Nucleus accumbens (tissue), 56 donors: ENCODE measurements around the gene GNAL.

Source experiments
- DNase-seq, 56 donors: peaks; one replicate each; lab custom pipeline; 2025; lab: John Stamatoyannopoulos, UW

GNAL gene

GRCh38 chr18:11800566-11801334 lies 111.7 kb downstream of the GNAL start:
- DNase-seq, result no peak

- DNase-seq, result no peak
These were observed 112.5 kb downstream of the GNAL start for GRCh38 chr18:11801573-11801972.

- DNase-seq, result no peak
These were observed 113.1 kb downstream of the GNAL start for GRCh38 chr18:11802158-11802557.

- DNase-seq, result peak in 7 of 56 donors; percentile 10 to 45 (median 21)
These were observed 113.5 kb downstream of the GNAL start for GRCh38 chr18:11802586-11802985.

- no peak for DNase-seq
These were observed 118.2 kb downstream of the GNAL start for GRCh38 chr18:11807233-11807632.

- DNase-seq, result no peak
These were observed 119.2 kb downstream of the GNAL start for GRCh38 chr18:11808001-11808855.

GRCh38 chr18:11809895-11810294 lies 120.8 kb downstream of the GNAL start:
- no peak for DNase-seq

GRCh38 chr18:11810379-11810778 lies 121.3 kb downstream of the GNAL start:
- DNase-seq, result no peak

GRCh38 chr18:11811009-11811408 lies 121.9 kb downstream of the GNAL start:
- DNase-seq, result no peak

GRCh38 chr18:11817229-11817628 lies 128.2 kb downstream of the GNAL start:
- DNase-seq, result no peak

- DNase-seq, result peak in 2 of 56 donors; percentile 17 to 23
These were observed 129.6 kb downstream of the GNAL start for GRCh38 chr18:11818486-11819203.

GRCh38 chr18:11819938-11820337 lies 130.9 kb downstream of the GNAL start:
- no peak for DNase-seq

- no peak for DNase-seq
These were observed 131.6 kb downstream of the GNAL start for GRCh38 chr18:11820697-11821096.

GRCh38 chr18:11821208-11821607 lies 132.1 kb downstream of the GNAL start:
- no peak for DNase-seq

- no peak for DNase-seq
These were observed 132.7 kb downstream of the GNAL start for GRCh38 chr18:11821643-11822237.

- DNase-seq, result no peak
These were observed 134.5 kb downstream of the GNAL start for GRCh38 chr18:11823545-11823944.

GRCh38 chr18:11826836-11827235 lies 137.8 kb downstream of the GNAL start:
- DNase-seq, result no peak

GRCh38 chr18:11828786-11829432 lies 139.8 kb downstream of the GNAL start:
- DNase-seq, result no peak

- no peak for DNase-seq
These were observed 141.5 kb downstream of the GNAL start for GRCh38 chr18:11830585-11830984.

- no peak for DNase-seq
These were observed 142.9 kb downstream of the GNAL start for GRCh38 chr18:11831921-11832320.
